GM18870 (cell line): ENCODE results near the gene GPR39.

Experiments used
- ATAC-seq: cut with Tn5 transposase; IDR thresholded peaks from one replicate; pipeline ENCODE4 v1.9.1; 2021; ENCODE audit warnings: moderate library complexity; ENCODE audit not compliant: unreplicated experiment

GPR39 gene

DNA sequence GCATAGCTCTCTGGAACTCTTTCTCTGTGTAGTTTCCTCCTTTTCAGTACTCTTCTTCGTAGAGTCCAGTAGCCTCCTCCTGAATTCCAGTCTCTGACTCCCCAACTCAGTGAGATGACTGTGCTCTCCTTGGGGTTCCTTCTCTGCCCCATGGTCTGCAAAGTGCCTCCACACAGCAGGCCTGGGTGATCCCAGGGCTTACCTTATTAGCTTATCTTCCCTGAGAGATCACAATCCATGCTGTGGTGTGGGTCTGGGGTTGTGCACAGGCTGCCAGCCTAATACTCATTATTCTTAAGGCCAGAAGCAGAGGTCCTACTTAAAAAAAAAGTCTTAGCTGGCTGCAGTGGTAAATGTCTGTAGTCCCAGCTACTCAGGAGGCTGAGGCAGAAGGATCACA lies 4.6 kb upstream of the GPR39 start:
- ATAC-seq = no peak

DNA sequence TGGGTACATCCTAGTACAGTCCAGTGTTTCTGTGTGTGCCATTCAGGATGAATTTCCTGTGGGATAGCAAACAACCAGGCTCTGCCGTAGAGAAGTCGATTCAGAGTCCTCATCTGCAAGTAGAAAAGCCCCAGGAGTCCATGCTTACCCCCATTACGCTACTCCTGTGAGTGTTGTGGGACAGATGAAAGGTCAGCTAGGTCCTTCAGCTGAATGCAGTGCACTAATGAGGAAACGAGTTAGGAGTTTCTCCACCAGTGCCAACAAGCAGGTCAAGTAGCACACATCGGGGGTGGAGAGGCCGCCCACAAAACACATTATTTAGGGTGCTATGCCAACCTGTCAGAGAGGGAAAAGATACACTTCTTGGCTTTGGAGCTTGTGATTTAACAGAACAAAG lies 2.5 kb upstream of the GPR39 start:
- ATAC-seq = no peak

DNA sequence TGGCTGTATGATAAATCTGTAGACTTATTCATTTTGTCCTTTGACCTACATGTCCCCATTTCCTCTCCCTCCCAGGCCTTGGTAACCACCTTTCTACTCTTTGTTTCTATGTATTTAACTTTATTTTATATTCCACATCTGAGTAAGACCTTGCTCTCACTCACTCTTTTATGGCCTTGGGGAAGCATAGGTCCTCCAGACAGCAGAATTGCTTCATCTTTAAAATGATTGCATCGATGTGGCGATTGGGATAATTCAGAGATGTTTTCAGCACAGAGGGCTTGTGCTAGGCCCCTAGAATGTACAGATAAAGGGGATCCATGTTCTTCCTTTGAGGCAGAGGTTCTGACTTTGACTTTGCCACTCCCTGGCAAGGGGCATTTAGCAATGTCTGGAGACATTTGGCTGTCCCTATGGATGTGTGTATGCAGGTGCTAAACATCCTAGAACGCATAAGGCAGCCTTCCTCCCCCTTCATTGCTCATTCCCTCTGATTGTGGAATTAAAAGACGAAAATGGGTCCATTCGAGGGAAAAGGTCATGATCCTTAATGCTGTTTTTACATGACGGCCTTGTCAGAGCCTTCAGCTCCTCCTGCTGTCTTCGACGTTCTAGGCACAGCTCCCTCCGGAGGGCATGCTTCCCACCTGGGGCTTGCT lies 1.2 kb upstream of the GPR39 start:
- no peak for ATAC-seq

DNA sequence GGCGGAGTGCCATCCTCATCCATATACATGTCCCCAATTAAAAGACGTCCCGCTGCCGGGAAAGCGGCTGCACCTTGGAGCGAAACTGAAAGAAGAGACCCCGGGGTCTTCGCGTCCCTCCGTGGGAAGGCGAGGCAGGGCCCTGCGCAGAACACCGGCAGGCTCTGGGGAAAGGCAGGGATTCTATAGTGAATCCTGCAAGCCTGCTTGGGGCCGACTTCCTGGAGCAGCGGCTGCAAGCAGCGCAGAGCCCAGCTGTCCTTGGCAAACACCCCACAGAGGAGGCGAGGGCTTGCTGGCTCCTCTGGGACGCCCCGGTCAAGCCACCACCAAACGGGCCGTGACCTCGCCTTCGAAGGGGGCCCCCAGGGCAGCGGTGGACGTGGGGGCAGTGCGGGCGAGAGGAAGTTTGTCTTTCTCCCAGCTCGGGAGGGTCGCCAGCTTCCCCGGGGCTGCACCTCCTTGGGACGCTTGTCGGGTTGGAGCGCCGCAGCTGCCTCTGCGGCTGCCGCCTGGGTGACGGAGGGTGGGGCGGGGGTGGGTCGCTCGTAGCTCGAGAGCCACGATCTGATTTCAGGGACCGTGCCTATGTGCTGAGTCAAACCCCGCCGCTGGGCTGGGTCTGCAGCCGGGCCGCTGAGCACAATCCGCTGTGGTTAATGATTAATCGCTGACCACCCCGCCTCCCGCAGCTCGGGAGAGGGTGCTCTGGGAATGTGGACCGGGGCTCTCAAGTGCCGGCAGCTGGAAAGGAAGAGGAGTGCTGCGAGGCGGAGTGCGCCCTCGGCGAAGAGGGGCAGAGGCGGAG lies 486 bp upstream of the GPR39 start:
- no peak for ATAC-seq

DNA sequence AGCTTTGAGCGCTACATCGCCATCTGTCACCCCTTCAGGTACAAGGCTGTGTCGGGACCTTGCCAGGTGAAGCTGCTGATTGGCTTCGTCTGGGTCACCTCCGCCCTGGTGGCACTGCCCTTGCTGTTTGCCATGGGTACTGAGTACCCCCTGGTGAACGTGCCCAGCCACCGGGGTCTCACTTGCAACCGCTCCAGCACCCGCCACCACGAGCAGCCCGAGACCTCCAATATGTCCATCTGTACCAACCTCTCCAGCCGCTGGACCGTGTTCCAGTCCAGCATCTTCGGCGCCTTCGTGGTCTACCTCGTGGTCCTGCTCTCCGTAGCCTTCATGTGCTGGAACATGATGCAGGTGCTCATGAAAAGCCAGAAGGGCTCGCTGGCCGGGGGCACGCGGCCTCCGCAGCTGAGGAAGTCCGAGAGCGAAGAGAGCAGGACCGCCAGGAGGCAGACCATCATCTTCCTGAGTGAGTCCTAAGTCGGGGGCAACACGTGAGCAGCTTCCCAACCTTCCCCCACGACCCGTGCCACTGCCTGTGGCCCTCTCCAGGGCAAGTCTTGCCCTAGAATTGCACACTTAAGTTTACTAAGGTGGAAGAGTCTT lies 928 bp downstream of the GPR39 start:
- no peak for ATAC-seq

DNA sequence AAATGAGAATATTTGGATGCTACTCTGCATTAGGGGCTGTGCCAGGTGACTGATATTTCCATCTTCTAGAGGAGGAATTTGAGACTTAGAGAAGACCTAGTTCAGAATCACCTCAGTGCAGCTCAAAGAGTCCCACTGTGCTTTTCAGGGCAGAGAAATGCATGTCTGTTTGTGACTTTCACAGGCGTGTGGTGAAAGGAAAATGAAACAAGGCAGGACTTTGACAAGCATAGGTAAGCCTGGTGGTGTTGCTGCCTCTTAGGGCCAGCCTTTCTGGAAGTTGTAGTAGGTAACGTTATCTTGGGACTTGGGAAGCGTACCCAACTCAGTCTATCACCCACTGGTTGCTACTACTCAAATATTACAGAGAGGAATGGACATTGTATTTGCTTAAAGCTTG lies 2.6 kb downstream of the GPR39 start:
- no peak for ATAC-seq

DNA sequence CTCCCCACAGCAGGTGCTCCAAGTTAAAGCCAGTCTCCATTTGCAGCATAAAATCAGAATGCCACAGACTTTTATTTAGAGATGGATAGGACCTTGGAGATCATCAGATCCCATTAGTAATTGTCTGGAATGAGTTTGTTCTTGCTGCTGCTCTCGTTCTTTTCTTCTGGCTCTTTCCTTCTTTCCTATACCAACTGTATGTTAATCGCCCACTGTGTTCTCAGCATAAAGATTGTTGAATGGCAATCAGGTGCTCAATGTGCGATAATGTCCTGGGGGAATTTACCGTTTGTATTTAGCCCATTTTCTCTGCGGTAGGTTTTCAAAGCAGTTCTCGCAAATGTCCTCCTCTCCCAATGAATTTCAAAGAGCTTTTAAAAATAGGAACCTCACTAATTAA lies 3.3 kb downstream of the GPR39 start:
- ATAC-seq = no peak

DNA sequence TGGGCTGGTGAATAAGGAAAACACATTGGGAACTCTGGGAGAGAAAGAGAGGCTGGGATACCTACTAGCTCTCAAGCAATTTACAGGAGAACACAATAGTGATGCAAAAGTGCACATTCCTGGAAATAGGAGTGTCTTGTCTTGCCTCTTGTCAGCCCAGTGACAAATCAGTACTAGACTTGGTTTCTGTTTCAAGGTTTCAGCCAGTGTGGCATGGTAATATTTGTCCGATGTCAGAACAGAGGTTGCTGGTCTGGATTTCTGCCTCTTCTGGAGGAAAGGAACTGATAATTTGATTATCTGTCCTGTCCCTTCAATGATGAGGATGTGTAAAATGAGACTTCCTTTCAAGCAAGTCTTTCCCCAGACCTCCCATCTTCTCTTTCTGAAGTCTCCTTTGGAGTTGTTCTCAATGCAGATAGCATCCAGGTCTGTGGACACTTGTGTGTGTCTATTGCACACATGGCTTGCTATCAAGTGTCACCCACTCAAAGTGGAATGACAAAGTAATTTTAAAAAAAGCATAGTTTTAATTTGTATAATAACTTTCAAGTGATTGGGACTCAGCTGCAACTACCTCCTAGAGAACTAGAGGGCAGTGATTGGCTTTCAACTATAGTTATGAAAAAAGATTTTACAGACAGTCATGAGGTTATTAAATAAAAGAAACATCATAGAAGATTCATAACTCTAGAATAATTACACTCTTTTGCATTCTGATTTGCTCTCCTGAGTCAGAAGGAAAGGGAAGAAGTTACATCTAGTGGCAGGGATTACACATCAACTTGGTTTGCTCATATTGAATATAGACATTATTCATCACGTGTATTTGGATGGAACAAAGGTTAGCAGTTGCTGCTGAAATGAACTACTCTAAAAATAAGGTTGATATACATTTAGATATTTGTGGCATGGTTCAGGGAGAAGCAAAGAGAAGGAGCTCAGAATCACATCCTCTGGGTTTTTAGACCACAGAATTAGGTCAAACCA lies 4.5 kb downstream of the GPR39 start:
- ATAC-seq = no peak

DNA sequence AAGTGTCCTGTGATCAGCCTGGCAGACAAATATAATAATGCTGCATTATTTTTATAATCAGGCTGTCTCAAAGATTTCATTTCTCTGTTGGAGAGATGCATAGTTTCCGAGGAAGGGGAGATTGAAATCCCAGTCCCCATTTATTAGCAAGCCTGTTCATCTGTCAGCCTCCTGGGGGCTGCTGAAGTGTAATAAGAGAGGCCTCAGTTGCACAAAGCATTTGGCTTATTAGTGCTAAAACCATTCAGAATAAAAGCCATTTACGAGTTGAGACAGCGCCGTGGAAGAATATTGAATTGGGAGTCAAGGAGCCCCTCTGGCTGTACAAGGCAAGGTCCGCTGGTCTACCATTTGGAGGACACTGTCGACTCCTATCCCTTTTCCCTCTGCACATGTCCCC lies 6.1 kb downstream of the GPR39 start:
- ATAC-seq = no peak

DNA sequence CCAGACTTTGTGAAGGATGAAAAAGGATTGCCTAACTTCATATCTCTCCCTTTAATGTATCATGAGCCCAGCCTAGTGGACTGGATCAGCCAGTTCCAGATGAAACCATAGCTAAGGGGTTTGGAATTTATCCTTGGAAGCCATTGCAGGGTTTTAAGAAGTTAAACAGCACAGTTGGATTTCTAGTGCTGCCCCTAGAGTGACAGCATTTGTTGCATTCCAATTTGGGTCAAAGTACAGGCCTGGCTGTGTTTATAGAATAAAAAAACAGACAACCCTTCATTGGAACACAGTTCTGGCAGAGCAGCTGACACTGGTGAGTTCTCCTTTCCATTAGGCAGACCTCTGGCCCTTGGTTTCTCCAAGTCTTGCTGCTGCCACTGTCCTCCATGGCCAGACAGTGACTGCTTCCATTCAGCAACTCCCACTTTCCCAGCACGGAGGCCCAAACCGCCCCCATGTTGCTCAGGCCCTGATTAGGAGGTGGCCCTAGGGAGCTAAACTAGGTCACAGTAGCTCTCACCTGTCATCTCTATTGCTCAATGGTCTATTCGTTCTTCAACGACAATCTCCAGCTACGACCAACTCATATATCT lies 8.0 kb downstream of the GPR39 start:
- no peak for ATAC-seq

DNA sequence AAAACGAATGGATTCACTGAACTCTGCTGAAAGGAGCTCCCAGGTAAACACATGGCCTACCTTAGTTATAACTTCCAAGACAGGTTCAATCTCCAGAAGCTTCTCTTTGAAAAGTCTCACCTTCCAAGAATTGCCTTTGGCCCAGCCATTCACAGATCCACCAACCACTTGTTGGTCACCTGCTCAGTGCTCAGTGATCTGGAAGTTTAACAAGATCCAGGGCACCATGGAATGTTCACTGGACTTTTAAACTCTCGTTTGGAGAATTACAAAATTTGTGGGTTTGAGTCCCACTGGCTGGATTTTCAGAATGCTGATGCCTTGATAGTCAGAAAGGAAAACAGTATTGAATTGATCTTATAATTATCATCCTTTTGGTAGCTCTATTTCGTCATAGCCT lies 9.4 kb downstream of the GPR39 start:
- ATAC-seq = no peak

DNA sequence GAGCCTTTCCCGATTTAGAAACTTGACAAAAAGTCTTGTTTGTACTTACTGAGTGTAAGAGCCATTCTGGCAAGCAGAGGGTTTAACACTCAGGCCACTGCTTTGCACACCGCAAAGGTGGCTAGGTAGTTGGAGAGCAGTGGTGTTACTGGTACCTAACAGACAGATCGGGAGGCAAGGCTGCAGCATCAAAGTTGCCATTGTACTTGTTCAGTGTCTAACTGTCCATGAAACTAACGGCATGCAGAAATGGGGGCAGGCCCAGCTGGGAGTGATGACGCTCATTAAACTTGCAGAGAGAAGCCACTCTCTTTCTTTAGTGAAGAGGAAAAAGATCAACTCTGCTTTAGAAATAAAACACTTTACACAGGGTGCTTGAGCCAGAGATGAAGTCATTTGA lies 10.1 kb downstream of the GPR39 start:
- no peak for ATAC-seq

DNA sequence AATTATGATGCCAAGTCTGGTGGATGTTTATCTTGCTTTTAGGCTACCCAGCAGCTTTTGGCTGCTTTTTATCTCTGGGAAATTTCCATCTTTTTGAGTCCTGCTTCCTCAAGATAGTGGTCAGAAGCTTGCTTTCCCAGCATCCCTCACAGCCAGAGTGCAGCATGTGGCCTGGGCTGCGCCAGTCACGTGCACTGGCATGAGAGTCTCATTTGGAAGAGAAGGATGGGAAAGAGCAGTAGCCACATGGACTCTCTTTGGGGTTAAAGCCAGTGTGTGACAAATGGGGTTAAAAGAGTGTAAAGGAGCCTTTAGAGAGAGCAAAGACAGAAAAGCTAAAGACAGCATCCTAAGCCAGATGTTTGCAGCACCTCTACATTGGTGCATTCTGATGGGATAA lies 12.7 kb downstream of the GPR39 start:
- ATAC-seq = no peak

DNA sequence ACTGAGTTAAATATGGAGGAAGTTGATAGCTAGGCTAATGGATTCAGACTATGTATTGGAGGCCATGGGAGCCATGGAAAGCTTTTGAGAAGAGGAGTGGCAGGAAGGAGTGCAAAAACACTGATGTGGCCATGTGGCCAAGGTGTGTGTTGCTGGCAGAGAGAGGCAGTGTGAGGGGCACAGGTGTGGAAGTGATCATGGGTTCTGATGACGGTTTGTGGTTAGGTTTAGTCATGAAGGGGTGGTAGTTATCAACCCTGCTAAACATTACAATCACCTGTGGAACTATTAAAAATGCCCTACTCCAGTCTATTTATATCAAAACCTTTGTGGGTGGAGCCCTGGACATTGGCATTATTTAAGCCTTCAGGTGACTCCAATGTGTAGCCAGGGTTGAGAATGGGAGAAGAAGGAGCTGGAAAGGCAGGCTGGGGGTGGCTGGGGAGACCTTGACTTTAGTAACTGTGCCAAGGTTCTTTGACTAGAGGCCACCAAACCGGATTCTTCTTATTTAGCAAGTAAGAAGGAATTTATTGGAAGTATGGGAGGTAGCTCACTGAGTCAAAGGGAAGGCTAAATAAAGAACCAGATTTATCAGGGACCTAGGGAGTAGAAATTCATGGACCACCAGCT lies 13.5 kb downstream of the GPR39 start:
- ATAC-seq = no peak

DNA sequence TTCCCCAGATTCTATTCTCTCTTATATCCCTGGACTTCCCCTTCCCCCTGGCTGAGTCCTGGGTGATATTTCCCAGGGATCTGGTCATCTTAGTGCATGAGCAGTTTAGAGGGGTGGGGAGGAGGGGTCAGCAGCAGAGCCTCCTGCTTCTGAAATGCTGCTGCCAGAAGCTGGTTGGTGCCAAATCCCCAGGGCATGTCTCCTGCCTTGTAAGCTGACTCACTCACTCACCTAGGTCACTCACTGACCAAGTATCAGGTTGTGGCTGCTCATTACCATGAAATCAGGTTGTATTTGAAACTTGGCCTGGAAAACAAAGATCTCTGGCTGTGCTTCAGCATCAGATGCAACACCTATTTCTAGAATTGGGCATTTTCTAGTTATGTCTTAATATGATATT lies 14.3 kb downstream of the GPR39 start:
- no peak for ATAC-seq

DNA sequence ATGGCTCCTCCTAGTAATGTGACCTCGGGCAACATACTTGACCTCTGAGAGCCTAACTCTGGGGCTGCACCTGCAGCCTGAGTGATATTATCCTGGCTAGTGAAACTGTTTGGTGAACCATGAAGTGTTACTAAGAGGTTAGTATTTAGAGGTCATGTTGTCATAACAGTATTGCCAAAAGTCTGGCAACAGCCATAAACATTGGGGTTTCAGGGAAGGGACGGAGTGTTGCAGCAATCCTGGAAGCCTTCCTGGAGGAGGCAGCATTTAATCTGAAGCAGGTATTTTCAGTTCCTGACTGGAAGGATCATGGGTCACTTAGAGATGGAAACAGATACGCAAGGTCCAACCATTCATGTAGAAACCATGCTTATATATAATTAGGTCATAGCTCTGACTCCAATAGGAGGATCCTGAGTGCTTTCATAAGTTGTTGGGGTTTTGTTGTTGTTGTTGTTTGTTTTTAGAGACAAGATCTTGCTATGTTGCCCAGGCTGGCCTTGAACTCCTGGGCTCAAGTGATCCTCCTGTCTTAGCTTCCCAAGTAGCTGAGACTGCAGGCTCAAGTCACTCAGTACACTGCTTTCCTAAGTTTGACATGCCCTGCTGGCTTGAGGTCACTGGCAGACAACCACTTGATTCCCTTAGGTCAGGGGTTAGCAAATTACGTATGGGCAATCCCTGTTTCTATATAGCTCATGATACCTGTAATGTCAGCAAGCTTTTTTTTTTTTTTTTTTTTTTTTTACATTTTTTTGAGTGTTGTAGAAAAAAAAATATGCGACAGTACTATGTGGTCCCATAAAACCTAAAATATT lies 21.5 kb downstream of the GPR39 start:
- no peak for ATAC-seq

DNA sequence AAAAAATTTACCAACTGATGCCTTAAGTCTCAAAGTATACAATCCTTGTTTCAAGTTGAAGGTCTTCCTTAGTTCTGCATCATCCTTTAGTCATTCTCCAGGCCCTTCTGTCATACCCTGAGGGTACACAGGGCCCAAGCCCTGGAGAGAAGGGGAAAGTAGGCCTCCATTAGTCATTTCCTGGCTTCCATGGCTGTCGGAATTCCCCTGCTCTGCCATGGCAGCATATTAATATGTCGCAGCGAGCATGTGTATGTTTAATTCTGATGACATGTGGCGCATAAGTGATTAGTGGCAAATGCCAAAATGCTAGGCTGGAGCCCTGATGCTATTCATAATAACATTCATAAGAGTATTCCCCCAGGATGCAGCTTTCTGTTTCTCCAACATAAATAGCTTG lies 22.1 kb downstream of the GPR39 start:
- no peak for ATAC-seq

DNA sequence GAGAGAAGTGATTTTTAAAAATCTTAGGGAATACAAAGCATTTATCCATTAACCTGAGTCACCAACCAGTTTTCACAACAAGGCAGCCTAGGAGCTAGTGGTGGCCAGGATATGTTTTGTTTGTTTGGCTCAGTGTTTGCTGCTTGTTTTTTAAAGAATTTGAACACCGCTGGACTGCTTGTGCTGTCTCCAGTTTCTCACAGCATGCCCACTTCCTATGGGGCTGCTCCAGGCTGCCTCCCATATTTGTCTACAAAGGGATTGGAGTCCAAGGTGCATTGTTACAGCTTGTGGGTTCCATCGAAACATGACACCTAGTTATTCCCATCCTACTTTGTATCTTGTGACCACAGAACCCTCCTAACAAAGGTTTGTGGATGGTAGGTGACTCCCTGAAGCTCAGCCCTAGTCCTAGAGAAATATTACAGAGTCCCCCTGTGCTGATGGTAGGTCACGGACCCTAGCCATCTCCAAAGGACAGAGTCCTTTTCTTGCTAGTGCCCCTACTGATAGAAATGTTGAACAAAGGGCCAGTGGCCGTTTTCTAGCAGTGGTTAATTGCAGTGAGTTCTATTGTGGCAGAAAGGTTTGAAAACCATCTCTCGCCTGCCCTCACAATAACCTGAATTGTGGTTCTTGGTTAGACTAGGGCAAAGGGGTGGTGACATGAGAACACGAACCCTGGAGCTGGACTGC lies 23.2 kb downstream of the GPR39 start:
- ATAC-seq = no peak

DNA sequence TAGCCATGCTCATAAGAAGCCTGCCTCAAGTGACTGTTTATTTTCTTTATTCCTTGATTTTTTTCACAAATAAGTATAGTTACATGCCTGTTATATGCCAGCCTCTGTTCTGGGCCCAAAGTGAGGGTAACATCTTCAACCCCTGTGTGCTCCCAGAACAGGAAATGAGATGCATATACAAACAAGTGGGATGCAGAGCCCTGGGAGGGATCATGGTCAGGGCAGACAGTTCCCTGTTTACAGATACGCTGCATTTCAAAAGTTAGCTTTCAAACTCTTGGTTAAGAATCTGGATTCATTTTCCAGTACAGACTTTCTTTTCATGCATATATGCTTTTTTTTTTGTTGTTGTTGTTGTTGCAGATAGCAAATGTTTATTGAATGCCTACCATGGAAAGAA lies 24.4 kb downstream of the GPR39 start:
- ATAC-seq = no peak
